ENCODE measurements around the gene VEGFC. TPM values are rescaled to one million over a fixed set of nuclear protein-coding genes. Genes with fewer than 3 reads are reported as not detected.

The VEGFC gene
- total RNA-seq, 1 donor from 2014 or later = 14.2 TPM

- Histone ChIP-seq H3K27ac (no peak overlapping the region), H3K9me3 (no peaks in the 10 kb centered on the region), H3K36me3 (no peaks in the 10 kb centered on the region), H3K27me3 (no peaks in the 10 kb centered on the region), H3K4me1 (no peaks in the 10 kb centered on the region), H3K4me3 (no peak overlapping the region)
- intact Hi-C loops (cut with DNase I) = no loop called here
- no peak for DNase-seq (ENCODE audit: extremely low spot score in 2 of 2)
- TF ChIP-seq CTCF (IDR thresholded peaks at IDR 0.05) (no peak), POLR2AphosphoS5 (IDR thresholded peaks at IDR 0.05; ENCODE audit: insufficient read depth in 1 of 2, low read depth in 1 of 2) (no peak), POLR2A (IDR thresholded peaks at IDR 0.05) (no peak)
Observed at GRCh38 chr4:176746846-176747245, 45.9 kb downstream of the VEGFC start.

- no peaks in the 10 kb centered on the region for H3K36me3 ChIP-seq
- no peak for DNase-seq (ENCODE audit: extremely low spot score in 2 of 2)
- no peak overlapping the region for H3K27ac ChIP-seq
- no peak overlapping the region for H3K4me3 ChIP-seq
- TF ChIP-seq POLR2A (IDR thresholded peaks at IDR 0.05) = no peak
- no peak for TF ChIP-seq POLR2AphosphoS5 (IDR thresholded peaks at IDR 0.05; ENCODE audit: insufficient read depth in 1 of 2, low read depth in 1 of 2)
- TF ChIP-seq CTCF (IDR thresholded peaks at IDR 0.05) = no peak
- H3K9me3 ChIP-seq = no peaks in the 10 kb centered on the region
- H3K4me1 ChIP-seq = no peaks in the 10 kb centered on the region
- intact Hi-C loops (cut with DNase I) = no loop called here
- no peaks in the 10 kb centered on the region for H3K27me3 ChIP-seq
Observed at GRCh38 chr4:176745902-176746301, 46.8 kb downstream of the VEGFC start.

GRCh38 chr4:176744091-176744490 lies 48.6 kb downstream of the VEGFC start:
- H3K27ac ChIP-seq = no peak overlapping the region
- H3K4me3 ChIP-seq = no peak overlapping the region
- DNase-seq (ENCODE audit: extremely low spot score in 2 of 2) = no peak
- intact Hi-C loops (cut with DNase I) = no loop called here
- H3K4me1 ChIP-seq = no peaks in the 10 kb centered on the region
- no peaks in the 10 kb centered on the region for H3K27me3 ChIP-seq
- H3K9me3 ChIP-seq = no peaks in the 10 kb centered on the region
- no peaks in the 10 kb centered on the region for H3K36me3 ChIP-seq
- TF ChIP-seq POLR2AphosphoS5 (IDR thresholded peaks at IDR 0.05; ENCODE audit: insufficient read depth in 1 of 2, low read depth in 1 of 2) (no peak), POLR2A (IDR thresholded peaks at IDR 0.05) (no peak), CTCF (IDR thresholded peaks at IDR 0.05) (no peak)

- H3K36me3 ChIP-seq = no peaks in the 10 kb centered on the region
- no peak overlapping the region for H3K27ac ChIP-seq
- H3K27me3 ChIP-seq = no peaks in the 10 kb centered on the region
- H3K9me3 ChIP-seq = no peaks in the 10 kb centered on the region
- no peak overlapping the region for H3K4me3 ChIP-seq
- no peak for DNase-seq (ENCODE audit: extremely low spot score in 2 of 2)
- TF ChIP-seq POLR2AphosphoS5 (IDR thresholded peaks at IDR 0.05; ENCODE audit: insufficient read depth in 1 of 2, low read depth in 1 of 2) (no peak), CTCF (IDR thresholded peaks at IDR 0.05) (no peak), POLR2A (IDR thresholded peaks at IDR 0.05) (no peak)
- no peaks in the 10 kb centered on the region for H3K4me1 ChIP-seq
- intact Hi-C loops (cut with DNase I) = no loop called here
Observed at GRCh38 chr4:176742211-176742610, 50.5 kb downstream of the VEGFC start.

GRCh38 chr4:176741253-176741652 lies 51.5 kb downstream of the VEGFC start:
- TF ChIP-seq POLR2AphosphoS5 (IDR thresholded peaks at IDR 0.05; ENCODE audit: insufficient read depth in 1 of 2, low read depth in 1 of 2) = no peak
- TF ChIP-seq POLR2A (IDR thresholded peaks at IDR 0.05) = no peak
- no peak for TF ChIP-seq CTCF (IDR thresholded peaks at IDR 0.05)
- no peaks in the 10 kb centered on the region for H3K4me1 ChIP-seq
- no peak for DNase-seq (ENCODE audit: extremely low spot score in 2 of 2)
- no peaks in the 10 kb centered on the region for H3K27me3 ChIP-seq
- intact Hi-C loops (cut with DNase I) = no loop called here
- H3K9me3 ChIP-seq = no peaks in the 10 kb centered on the region
- H3K27ac ChIP-seq = no peak overlapping the region
- H3K4me3 ChIP-seq = no peak overlapping the region
- H3K36me3 ChIP-seq = no peaks in the 10 kb centered on the region
